NCI-H1048 (cell line): Measurements from ENCODE around the gene TPCN2.
"Not testable (repeated sequence)": the region's sequence is repeated elsewhere in the genome, so short reads cannot be mapped to it uniquely, and the experiment has no call there.

Source experiments
- DNase-seq: peaks from one replicate; lab custom pipeline; 2025; lab: John Stamatoyannopoulos, UW

The TPCN2 gene

GRCh38 chr11:69076129-69076791 is 27.5 kb downstream of the TPCN2 start:
- no peak for DNase-seq

- DNase-seq: not testable (repeated sequence)
These were observed 28.2 kb downstream of the TPCN2 start for GRCh38 chr11:69076977-69077376.

- DNase-seq: no peak
These were observed 29.8 kb downstream of the TPCN2 start for GRCh38 chr11:69078508-69078907.

- no peak for DNase-seq
These were observed 30.3 kb downstream of the TPCN2 start for GRCh38 chr11:69078930-69079605.

- DNase-seq: no peak
These were observed 31.0 kb downstream of the TPCN2 start for GRCh38 chr11:69079661-69080256.

- no peak for DNase-seq
These were observed 31.7 kb downstream of the TPCN2 start for GRCh38 chr11:69080257-69080995.

GRCh38 chr11:69081180-69081579 is 32.4 kb downstream of the TPCN2 start:
- DNase-seq: no peak

- no peak for DNase-seq
These were observed 35.0 kb downstream of the TPCN2 start for GRCh38 chr11:69083531-69084247.

GRCh38 chr11:69084371-69084770 is 35.6 kb downstream of the TPCN2 start:
- no peak for DNase-seq

GRCh38 chr11:69085490-69086095 is 36.9 kb downstream of the TPCN2 start:
- no peak for DNase-seq

GRCh38 chr11:69086152-69087132 is 37.7 kb downstream of the TPCN2 start:
- DNase-seq: no peak

GRCh38 chr11:69087133-69087524 is 38.4 kb downstream of the TPCN2 start:
- DNase-seq: no peak

- no peak for DNase-seq
These were observed 39.1 kb downstream of the TPCN2 start for GRCh38 chr11:69087811-69088210.

- peak; percentile 20 for DNase-seq
These were observed 40.0 kb downstream of the TPCN2 start for GRCh38 chr11:69088676-69089146.

- no peak for DNase-seq
These were observed 40.5 kb downstream of the TPCN2 start for GRCh38 chr11:69089258-69089657.

GRCh38 chr11:69091638-69092165 is 43.0 kb downstream of the TPCN2 start:
- DNase-seq: no peak

- DNase-seq: no peak
These were observed 43.5 kb downstream of the TPCN2 start for GRCh38 chr11:69092263-69092662.

- no peak for DNase-seq
These were observed 44.4 kb downstream of the TPCN2 start for GRCh38 chr11:69093106-69093505.

- no peak for DNase-seq
These were observed 45.6 kb downstream of the TPCN2 start for GRCh38 chr11:69094111-69094914.
